K562 (cell line): Measurements from ENCODE around the gene OSTF1.

Experiments
- RHOXF2B ChIP-seq: fragments of 250-450 bp; sonication (Bioruptor Pico); conservative IDR thresholded peaks from 2 replicates; pipeline ENCODE4 v1.5.1; 2021
- STAT5B ChIP-seq: fragments of 250-450 bp; sonication (Bioruptor Pico); IDR thresholded peaks from 2 replicates; pipeline ENCODE4 v1.8.0; 2021; ENCODE audit warnings: mild to moderate bottlenecking, inconsistent platforms
- USF2 ChIP-seq: sonication (generic); formaldehyde crosslinking; IDR thresholded peaks from 2 replicates; pipeline ENCODE4 v1.5.0; 2020; ENCODE audit warnings: missing genetic modification reagents
- TF ChIP-seq, protein P1 (sequence below): sonication (generic); formaldehyde crosslinking; IDR thresholded peaks from 2 replicates; pipeline ENCODE4 v1.8.0; 2022; ENCODE audit warnings: mild to moderate bottlenecking, missing genetic modification reagents
- TF ChIP-seq, protein P2 (sequence below), 3 experiments: IDR thresholded peaks in 2 of 3; conservative IDR thresholded peaks in 1 of 3; 2 replicates each; pipeline ENCODE4 v1.5.1; 2011 to 2012; ENCODE audit warnings: low read length in 3 of 3, mild to moderate bottlenecking in 3 of 3, control low read depth in 2 of 3, improper control_type of control experiment in 1 of 3, inconsistent platforms in 1 of 3, low read depth in 1 of 3, mixed read lengths in 1 of 3, moderate library complexity in 1 of 3; ENCODE audit not compliant: insufficient read depth in 2 of 3

DNA sequence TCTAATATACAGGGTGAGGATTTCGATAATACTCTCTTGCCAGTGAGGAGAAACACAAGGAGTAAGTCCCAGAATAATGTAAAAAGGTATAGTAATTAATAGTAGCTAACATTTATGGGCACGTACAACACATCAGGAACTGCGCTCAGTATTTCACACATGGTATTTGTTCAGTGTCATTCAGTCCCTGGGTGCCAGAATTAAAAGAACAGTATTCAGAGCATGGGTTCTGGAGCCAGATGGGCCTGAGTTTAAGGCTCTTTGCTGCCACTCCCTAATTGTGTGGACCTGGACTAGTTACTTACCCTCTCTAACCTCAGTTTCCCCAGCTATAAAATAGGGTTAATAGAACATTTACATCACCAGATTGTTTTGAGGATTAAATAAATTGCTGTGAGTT, 16.3 kb downstream of the OSTF1 start:
- no peak for TF ChIP-seq USF2 (CRISPR knock-in tag)
- TF ChIP-seq, protein P1, sequence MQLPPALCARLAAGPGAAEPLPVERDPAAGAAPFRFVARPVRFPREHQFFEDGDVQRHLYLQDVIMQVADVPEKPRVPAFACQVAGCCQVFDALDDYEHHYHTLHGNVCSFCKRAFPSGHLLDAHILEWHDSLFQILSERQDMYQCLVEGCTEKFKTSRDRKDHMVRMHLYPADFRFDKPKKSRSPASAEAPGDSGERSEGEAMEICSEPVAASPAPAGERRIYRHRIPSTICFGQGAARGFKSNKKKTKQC (CRISPR knock-in tag): no peak
- TF ChIP-seq RHOXF2B (CRISPR knock-in tag): no peak
- TF ChIP-seq STAT5B (CRISPR knock-in tag): no peak
- TF ChIP-seq, protein P2, sequence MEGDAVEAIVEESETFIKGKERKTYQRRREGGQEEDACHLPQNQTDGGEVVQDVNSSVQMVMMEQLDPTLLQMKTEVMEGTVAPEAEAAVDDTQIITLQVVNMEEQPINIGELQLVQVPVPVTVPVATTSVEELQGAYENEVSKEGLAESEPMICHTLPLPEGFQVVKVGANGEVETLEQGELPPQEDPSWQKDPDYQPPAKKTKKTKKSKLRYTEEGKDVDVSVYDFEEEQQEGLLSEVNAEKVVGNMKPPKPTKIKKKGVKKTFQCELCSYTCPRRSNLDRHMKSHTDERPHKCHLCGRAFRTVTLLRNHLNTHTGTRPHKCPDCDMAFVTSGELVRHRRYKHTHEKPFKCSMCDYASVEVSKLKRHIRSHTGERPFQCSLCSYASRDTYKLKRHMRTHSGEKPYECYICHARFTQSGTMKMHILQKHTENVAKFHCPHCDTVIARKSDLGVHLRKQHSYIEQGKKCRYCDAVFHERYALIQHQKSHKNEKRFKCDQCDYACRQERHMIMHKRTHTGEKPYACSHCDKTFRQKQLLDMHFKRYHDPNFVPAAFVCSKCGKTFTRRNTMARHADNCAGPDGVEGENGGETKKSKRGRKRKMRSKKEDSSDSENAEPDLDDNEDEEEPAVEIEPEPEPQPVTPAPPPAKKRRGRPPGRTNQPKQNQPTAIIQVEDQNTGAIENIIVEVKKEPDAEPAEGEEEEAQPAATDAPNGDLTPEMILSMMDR (IDR thresholded peaks at IDR 0.05 in 2 of 3, conservative IDR thresholded peaks at IDR 0.05 in 1 of 3; ENCODE audit: insufficient read depth in 2 of 3, low read depth in 1 of 3, low read length in 3 of 3): no peak
